GM18505 (cell line): Measurements from ENCODE around the gene GTF2IRD1.
"Not testable (repeated sequence)": the region's sequence is repeated elsewhere in the genome, so short reads cannot be mapped to it uniquely, and the experiment has no call there.

Experiments
- ATAC-seq: cut with Tn5 transposase; IDR thresholded peaks from one replicate; pipeline ENCODE4 v1.9.1; 2021; ENCODE audit not compliant: unreplicated experiment
- POLR2A ChIP-seq: IDR thresholded peaks from 4 replicates; pipeline ENCODE4 v1.6.1; 2011; ENCODE audit warnings: borderline replicate concordance; ENCODE audit not compliant: insufficient read depth, insufficient read length; ENCODE audit errors: extremely low read depth

GTF2IRD1 gene

GRCh38 chr7:74418076-74418475, 35.6 kb upstream of the GTF2IRD1 start:
- no peak for ATAC-seq
- no peak for TF ChIP-seq POLR2A

- TF ChIP-seq POLR2A: no peak
- no peak for ATAC-seq
Measured at GRCh38 chr7:74418538-74418937, 35.2 kb upstream of the GTF2IRD1 start.

GRCh38 chr7:74419232-74419631, 34.5 kb upstream of the GTF2IRD1 start:
- ATAC-seq: not testable (repeated sequence)

- ATAC-seq: no peak
- no peak for TF ChIP-seq POLR2A
Measured at GRCh38 chr7:74420006-74420405, 33.7 kb upstream of the GTF2IRD1 start.

- TF ChIP-seq POLR2A: no peak
- no peak for ATAC-seq
Measured at GRCh38 chr7:74424291-74424880, 29.3 kb upstream of the GTF2IRD1 start.

GRCh38 chr7:74428023-74428422, 25.7 kb upstream of the GTF2IRD1 start:
- ATAC-seq: no peak
- TF ChIP-seq POLR2A: no peak

- no peak for ATAC-seq
- no peak for TF ChIP-seq POLR2A
Measured at GRCh38 chr7:74429153-74429747, 24.5 kb upstream of the GTF2IRD1 start.

- ATAC-seq: not testable (repeated sequence)
Measured at GRCh38 chr7:74430409-74430808, 23.3 kb upstream of the GTF2IRD1 start.

GRCh38 chr7:74430961-74431466, 22.7 kb upstream of the GTF2IRD1 start:
- no peak for ATAC-seq
- no peak for TF ChIP-seq POLR2A

GRCh38 chr7:74437291-74437571, 16.5 kb upstream of the GTF2IRD1 start:
- not testable (repeated sequence) for ATAC-seq

- TF ChIP-seq POLR2A: no peak
- no peak for ATAC-seq
Measured at GRCh38 chr7:74438327-74438726, 15.4 kb upstream of the GTF2IRD1 start.

- no peak for TF ChIP-seq POLR2A
- no peak for ATAC-seq
Measured at GRCh38 chr7:74439541-74439940, 14.2 kb upstream of the GTF2IRD1 start.

- not testable (repeated sequence) for ATAC-seq
Measured at GRCh38 chr7:74440143-74440542, 13.6 kb upstream of the GTF2IRD1 start.

- no peak for TF ChIP-seq POLR2A
Measured at GRCh38 chr7:74441801-74442200, 11.9 kb upstream of the GTF2IRD1 start.

GRCh38 chr7:74443543-74444247, 10.0 kb upstream of the GTF2IRD1 start:
- TF ChIP-seq POLR2A: no peak
- no peak for ATAC-seq

More at GRCh38 chr7:74441801-74442200, 11.9 kb upstream of the GTF2IRD1 start:
- no peak for ATAC-seq
